Panc1 (cell line): Measurements from ENCODE around the gene ACTR3C. TPM values are rescaled to one million over a fixed set of nuclear protein-coding genes. Genes with fewer than 3 reads are reported as not detected.

Experiments used
- ATAC-seq: fragments of 200-7000 bp; cut with Tn5 transposase; 2 replicates; pipeline ENCODE4 v1.9.1; 2020; ENCODE audit warnings: mild to moderate bottlenecking, moderate library complexity
- BruUV-seq: library from RNA; stranded (reverse); fragments of 400-500 nt; replicated peaks from 2 replicates; lab custom pipeline; 2021; lab: Mats Ljungman, UMichigan
- CTCF ChIA-PET: fragments of 300-600 bp; sonication (Branson Sonifier 250); formaldehyde crosslinking; loops from one replicate; lab custom pipeline; 2022; ENCODE audit warnings: antibody characterized with exemption; lab: Charles Lee
- POLR2A ChIA-PET: fragments of 300-600 bp; sonication (Branson Sonifier 250); formaldehyde crosslinking; loops from one replicate; lab custom pipeline; 2022; ENCODE audit warnings: antibody characterized with exemption; lab: Charles Lee
- DNase-seq: peaks from one replicate; pipeline ENCODE4 v3.0.0-alpha.2; 2010; ENCODE audit warnings: low read depth, low spot score
- H3K27ac ChIP-seq: 2 replicates; pipeline ENCODE4 v1.5.1; 2011; ENCODE audit warnings: mild to moderate bottlenecking, low read length, inconsistent platforms
- H3K27me3 ChIP-seq: fragments of 200-500 bp; sonication (Bioruptor generic); 2 replicates; pipeline ENCODE4 v1.6.0; 2014; ENCODE audit warnings: low read length, inconsistent platforms; ENCODE audit not compliant: control insufficient read depth, insufficient read depth
- H3K36me3 ChIP-seq: fragments of 200-500 bp; sonication (Bioruptor generic); 2 replicates; pipeline ENCODE4 v1.5.1; 2014; ENCODE audit warnings: inconsistent platforms, mild to moderate bottlenecking, low read length, moderate library complexity; ENCODE audit not compliant: control insufficient read depth, insufficient read depth
- H3K4me1 ChIP-seq: 2 replicates; pipeline ENCODE4 v1.5.1; 2011; ENCODE audit warnings: inconsistent platforms, mild to moderate bottlenecking, low read length, moderate library complexity; ENCODE audit not compliant: control insufficient read depth, insufficient read depth
- H3K4me3 ChIP-seq, 2 experiments: 2 replicates each; pipeline ENCODE4 v1.5.1; 2011 to 2012; ENCODE audit warnings: low read depth in 2 of 2, low read length in 2 of 2, mild to moderate bottlenecking in 2 of 2, inconsistent platforms in 1 of 2, moderate library complexity in 1 of 2
- H3K9me3 ChIP-seq: fragments of 200-500 bp; sonication (Bioruptor generic); 2 replicates; pipeline ENCODE4 v1.5.1; 2014; ENCODE audit warnings: low read depth, mild to moderate bottlenecking, inconsistent platforms, low read length, moderate library complexity; ENCODE audit not compliant: control insufficient read depth, insufficient read depth
- CTCF ChIP-seq: fragments of 450-650 bp; IDR thresholded peaks from 2 replicates; pipeline ENCODE4 v1.5.1; 2017; ENCODE audit warnings: mild to moderate bottlenecking
- POLR2AphosphoS5 ChIP-seq: IDR thresholded peaks from 2 replicates; pipeline ENCODE4 v1.6.1; 2012; ENCODE audit warnings: mild to moderate bottlenecking, low read depth, low read length, moderate library complexity
- REST ChIP-seq, 2 experiments: IDR thresholded peaks; 2 replicates each; pipeline ENCODE4 v1.6.1; 2011 to 2012; ENCODE audit warnings: low read depth in 2 of 2, control low read depth in 1 of 2, low read length in 1 of 2, mild to moderate bottlenecking in 1 of 2, moderate library complexity in 1 of 2; ENCODE audit not compliant: insufficient read depth in 1 of 2
- SIN3A ChIP-seq: IDR thresholded peaks from 2 replicates; pipeline ENCODE4 v1.6.1; 2012; ENCODE audit warnings: low read depth, mild to moderate bottlenecking, low read length, moderate library complexity, borderline replicate concordance; ENCODE audit not compliant: insufficient read depth
- TCF7L2 ChIP-seq: IDR thresholded peaks from 2 replicates; pipeline ENCODE4 v1.6.1; 2011; ENCODE audit warnings: mild to moderate bottlenecking, low read depth, low read length, inconsistent platforms
- in situ Hi-C: cut with HindIII; loops from 2 replicates; pipeline ENCODE4 v1.10.0; 2016; ENCODE audit warnings: low sequenced_read_pairs, low pct_unique_long_range_greater_than_20kb
- intact Hi-C: fragments of 100-400 bp; cut with micrococcal nuclease; formaldehyde crosslinking; loops from one replicate; pipeline ENCODE4 v1.10.0; 2022; ENCODE audit not compliant: unreplicated experiment
- total RNA-seq: library from RNA; stranded (reverse); gene quantifications from one replicate; pipeline ENCODE4 v1.2.1, GENCODE V29; 2021; ENCODE audit not compliant: unreplicated experiment

The ACTR3C gene
- total RNA-seq, 1 experiment from 2014 or later, result 6.5 TPM

GRCh38 chr7:150335108-150335773, 11.9 kb upstream of the ACTR3C start:
- Histone ChIP-seq H3K36me3 (no peaks in the 10 kb centered on the region), H3K27me3 (no peaks in the 10 kb centered on the region), H3K27ac (no peak overlapping the region), H3K4me1 (peaks cover 3% of the 10 kb centered on the region; the same call in 1 of the 2 replicates), H3K4me3 (no peak overlapping the region), H3K9me3 (no peaks in the 10 kb centered on the region)
- DNase-seq, result no peak
- intact Hi-C loops (no loop called here), in situ Hi-C loops (no loop called here)
- BruUV-seq, result no TSS peak
- ChIA-PET CTCF (no interaction called here), POLR2A (no interaction called here)
- no peak for TF ChIP-seq REST (IDR thresholded peaks at IDR 0.05; ENCODE audit: insufficient read depth in 1 of 2, low read depth in 2 of 2, low read length in 1 of 2)
- no peak for TF ChIP-seq POLR2AphosphoS5
- no peak for TF ChIP-seq TCF7L2
- no peak for ATAC-seq

DNA sequence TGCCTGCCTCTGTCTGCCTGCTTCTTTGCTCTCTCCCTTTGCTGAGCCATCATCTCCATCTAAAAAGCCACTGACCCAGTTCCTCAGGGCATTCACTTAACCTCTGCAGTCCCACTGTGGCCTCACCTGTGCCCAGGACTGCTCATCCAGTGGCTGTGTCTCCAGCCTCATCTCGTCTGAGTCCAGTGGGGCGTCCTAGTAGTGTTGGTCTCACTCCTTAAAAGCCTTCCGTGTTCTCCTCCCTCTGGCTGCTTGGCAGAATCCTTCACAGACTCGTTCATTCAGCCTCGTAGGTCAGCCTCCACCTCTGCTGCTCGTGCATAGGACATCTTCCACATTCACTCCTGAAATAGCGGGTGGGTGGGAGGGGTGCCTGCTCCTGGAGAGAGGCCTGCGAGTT, 10.8 kb upstream of the ACTR3C start:
- Histone ChIP-seq H3K4me3 (no peak overlapping the region), H3K27me3 (no peaks in the 10 kb centered on the region), H3K36me3 (no peaks in the 10 kb centered on the region), H3K9me3 (no peaks in the 10 kb centered on the region), H3K27ac (no peak overlapping the region), H3K4me1 (no peaks in the 10 kb centered on the region)
- ATAC-seq, result no peak
- in situ Hi-C loops (no loop called here), intact Hi-C loops (no loop called here)
- BruUV-seq, result no TSS peak
- TF ChIP-seq POLR2AphosphoS5 (no peak), TCF7L2 (no peak), SIN3A (no peak), REST (IDR thresholded peaks at IDR 0.05; ENCODE audit: insufficient read depth in 1 of 2, low read depth in 2 of 2, low read length in 1 of 2) (no peak), CTCF (no peak)
- ChIA-PET POLR2A (no interaction called here), CTCF (no interaction called here)
- DNase-seq, result no peak
